HuH-7.5 (cell line): ENCODE data around the gene VWA5B1.
"Not testable (repeated sequence)": the region's sequence is repeated elsewhere in the genome, so short reads cannot be mapped to it uniquely, and the experiment has no call there.

Experiments
- DNase-seq: peaks from one replicate; pipeline ENCODE4 v3.0.0; 2011; ENCODE audit warnings: low spot score

VWA5B1 gene

GRCh38 chr1:20281801-20282200 lies 8.9 kb upstream of the VWA5B1 start:
- DNase-seq, result no peak

DNA sequence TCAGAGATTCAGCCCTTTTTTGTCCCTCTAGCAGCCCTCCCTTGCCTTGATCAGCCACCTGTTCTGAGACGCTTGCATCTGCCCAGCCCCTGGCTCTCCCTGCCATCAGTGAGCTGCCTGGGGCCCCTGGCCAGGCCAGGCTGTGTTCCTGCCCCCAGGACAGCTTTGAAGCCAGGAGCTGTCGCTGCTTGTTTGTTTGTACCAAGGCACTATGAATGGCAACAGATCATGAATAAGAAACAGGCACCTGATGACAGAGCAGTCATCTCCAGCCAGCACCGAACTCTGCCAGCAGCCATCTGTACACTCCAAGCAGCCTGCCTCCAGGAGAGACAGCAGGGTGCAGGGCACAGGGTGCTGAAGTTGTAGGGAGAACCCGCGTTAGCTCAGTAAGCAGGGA lies 8.1 kb upstream of the VWA5B1 start:
- DNase-seq, result no peak

- DNase-seq, result no peak
These were observed 6.6 kb upstream of the VWA5B1 start for GRCh38 chr1:20284046-20284445.

DNA sequence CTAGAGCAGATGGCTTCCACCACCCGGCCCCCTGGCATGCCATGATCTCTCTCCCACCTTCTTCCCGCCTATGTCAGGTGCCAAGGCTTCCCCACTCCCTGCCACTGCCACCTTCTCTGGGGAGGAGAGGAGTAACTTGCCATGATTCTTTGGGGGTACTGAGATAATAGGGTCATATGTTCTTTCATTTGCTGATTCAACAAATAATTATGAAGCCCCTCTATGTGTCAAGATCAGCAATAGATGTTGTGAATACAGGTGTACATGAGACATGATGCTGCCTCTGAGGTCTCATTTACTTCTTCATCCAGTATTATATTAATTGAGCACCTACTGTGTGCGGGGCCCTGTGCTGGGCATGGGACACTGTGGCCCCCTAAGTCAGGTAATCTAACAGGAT lies 6.0 kb upstream of the VWA5B1 start:
- DNase-seq, result no peak

GRCh38 chr1:20285510-20285909 lies 5.2 kb upstream of the VWA5B1 start:
- no peak for DNase-seq

- not testable (repeated sequence) for DNase-seq
These were observed 3.0 kb upstream of the VWA5B1 start for GRCh38 chr1:20287696-20288095.

GRCh38 chr1:20291645-20292084 lies 990 bp downstream of the VWA5B1 start:
- DNase-seq, result no peak

GRCh38 chr1:20298626-20299025 lies 8.0 kb downstream of the VWA5B1 start:
- DNase-seq, result no peak

DNA sequence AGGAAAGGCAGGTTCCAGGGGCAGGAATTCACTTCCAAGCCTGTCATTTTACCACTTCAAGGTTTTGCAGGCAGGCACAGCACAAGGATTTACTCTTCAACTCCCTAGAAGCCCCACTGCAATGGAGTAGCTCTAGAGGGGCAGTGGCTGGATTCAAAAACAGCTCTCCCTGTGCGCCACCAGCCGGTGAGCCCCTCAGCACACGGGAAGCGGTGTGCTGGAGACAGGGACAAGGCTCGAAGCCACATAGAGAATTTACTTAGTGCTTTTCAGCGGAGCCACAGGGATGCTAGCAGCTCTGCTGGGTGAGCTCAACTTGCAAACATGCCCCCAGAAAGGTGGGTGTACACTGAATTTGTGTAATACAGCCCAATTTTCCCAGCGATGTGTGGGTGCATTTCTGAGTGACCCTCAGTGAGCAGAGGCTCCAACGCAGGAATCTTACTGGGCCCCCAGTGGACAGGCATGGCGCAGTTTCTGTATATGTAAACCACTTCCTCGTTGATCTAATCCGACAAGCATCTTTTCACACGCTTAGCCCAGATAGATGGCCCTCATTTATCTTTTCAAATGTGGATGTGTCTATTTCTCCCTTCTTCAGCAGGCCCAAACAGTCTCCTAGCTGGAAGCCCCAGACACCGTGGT lies 10.9 kb downstream of the VWA5B1 start:
- no peak for DNase-seq

DNA sequence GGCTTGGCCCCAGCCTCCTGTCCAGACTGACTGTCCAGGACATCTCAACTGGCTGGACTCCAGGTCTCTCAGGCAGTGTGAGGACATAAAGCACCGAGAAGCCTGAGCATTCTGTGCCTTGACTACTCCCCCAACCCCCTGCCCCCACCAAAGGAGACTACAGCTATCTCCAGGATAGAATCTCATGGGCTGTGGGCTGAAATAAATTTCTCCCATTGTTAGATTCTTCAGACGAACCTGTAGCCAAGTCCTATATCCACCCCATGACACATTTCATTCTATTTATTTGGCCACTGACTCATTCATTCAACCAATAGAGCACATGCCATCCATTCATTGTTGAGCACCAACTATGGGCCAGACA lies 11.4 kb downstream of the VWA5B1 start:
- no peak for DNase-seq

DNA sequence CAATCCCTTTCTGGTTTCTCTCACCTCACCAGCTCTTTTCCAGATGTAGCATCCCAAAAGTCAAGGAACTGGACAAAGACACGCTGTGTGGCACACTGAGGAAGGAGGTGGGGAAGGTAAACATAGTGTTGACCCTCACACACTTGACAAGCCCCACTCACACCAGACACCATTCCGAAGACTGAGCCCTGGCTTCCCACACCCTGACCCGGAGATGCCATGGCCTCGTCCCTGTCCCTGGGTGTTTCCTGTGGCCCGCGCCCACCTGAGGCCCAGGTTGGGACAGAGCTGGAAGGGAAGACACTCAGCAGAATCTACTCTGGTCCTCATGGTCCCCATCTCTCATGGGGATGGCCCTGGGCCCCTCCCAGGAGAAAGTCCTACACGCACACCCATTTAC lies 16.4 kb downstream of the VWA5B1 start:
- DNase-seq, result no peak

DNA sequence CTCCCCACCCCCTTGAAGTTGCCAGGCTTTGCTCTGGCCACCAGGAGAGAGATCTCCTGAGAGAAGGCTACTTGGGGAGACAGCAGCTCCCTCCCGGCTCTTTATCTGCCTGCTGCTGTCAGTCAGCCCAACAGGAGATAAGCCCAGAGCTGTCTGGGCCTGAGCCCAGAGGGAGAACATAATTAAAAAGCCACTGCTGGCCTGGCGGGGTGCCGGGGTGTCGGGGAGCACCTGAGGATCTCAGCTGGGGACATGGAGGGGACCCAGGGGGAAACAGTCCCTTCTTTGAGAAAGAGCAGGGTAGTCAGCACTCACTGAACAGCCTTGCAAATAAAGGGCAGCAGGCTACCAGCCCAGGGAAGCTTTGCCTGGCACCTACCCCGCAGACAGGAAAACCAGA lies 17.9 kb downstream of the VWA5B1 start:
- no peak for DNase-seq

DNA sequence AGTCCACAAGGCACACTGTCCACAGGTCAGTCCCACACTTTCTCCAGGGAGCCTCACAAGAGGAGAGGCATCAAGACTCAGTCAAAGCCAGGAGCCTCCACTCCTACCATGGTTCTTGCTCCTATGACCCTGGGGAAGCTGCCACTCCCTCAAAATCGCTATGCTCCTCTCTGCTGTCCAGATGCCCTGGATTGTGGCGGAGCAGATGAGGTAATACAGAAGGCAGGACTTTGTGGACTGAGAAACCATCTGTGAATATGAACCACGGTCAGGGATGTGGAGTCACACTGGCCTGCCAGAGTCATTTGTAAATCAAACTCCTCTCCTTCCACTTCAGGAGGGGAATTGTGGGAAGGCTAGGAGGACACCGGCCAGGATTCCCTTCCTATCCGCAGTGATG lies 20.6 kb downstream of the VWA5B1 start:
- DNase-seq, result no peak

GRCh38 chr1:20312310-20312709 lies 21.6 kb downstream of the VWA5B1 start:
- DNase-seq, result no peak

GRCh38 chr1:20312818-20313217 lies 22.1 kb downstream of the VWA5B1 start:
- DNase-seq, result no peak

DNA sequence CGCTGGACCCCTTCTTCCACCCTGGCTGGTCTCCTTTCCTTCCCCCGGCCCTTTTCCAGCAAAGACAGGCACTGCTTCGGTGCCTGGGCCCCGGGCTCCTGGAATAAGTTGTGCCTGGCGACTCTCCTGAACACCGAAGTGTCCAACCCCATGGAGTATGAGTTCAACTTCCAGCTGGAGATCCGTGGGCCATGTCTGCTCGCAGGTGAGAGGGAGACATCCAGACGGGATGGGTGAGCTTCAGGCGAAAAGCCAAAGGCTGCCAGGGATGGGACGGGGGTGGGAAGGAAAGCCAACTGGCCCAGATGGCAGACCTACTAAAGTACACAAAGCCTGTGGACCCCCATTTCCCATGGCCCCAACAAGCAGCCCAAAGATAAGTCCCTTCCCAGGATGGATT lies 26.8 kb downstream of the VWA5B1 start:
- no peak for DNase-seq

DNA sequence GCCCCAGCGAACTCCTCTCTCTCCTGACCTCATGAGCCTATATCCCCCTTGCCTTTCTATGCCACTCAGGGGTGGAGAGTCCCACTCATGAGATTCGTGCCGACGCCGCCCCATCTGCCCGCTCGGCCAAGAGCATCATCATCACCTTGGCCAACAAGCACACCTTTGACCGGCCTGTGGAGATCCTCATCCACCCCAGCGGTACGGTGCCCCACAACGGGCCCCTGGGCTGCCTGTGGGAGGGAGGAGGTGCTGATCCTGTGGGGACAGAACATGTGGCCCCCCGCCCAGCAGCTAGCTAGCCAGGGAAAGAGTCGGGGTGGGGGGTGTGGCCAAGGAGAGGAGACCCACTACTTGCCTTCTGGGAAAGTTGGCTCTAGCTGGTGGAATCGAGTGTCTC lies 27.8 kb downstream of the VWA5B1 start:
- no peak for DNase-seq

DNA sequence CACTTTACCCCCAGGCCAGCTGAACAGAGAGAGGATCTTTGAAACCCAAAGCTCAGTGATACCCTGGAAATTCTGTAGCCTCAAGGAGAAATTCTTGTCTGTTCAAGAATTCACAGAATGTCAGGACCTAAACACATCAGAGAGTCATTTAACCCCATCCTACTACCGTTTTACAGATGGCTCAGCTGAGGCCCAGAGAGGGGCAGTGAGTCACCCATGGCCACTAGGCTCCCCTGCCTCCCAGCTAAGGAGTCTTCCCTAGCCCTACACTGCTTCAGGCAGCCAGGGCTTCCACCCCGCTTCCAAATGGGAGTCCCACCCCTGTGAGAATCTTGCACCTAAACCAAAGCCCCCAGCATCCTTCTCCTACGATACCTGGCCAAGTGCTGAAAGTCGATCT lies 28.3 kb downstream of the VWA5B1 start:
- DNase-seq, result no peak

GRCh38 chr1:20319456-20320220 lies 29.0 kb downstream of the VWA5B1 start:
- no peak for DNase-seq

DNA sequence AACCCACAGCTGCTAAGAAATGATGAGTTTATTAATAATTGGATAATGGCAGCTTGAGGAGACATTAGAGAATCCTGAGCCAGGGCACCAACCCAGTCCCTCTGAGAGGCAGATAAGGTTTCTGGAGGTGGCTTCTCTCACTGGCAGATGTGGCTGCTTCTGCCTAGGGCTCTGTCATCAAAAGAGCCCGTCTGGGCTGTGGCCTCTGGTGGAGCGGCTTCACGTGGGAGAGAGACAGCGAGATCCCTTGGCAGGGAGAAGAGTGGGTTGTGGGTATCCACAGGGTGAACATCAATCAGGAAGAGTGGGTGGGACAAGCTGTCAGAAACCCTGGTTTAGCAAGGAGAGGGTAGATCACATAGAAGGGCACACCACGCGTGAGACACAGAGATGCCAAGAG lies 30.0 kb downstream of the VWA5B1 start:
- no peak for DNase-seq

GRCh38 chr1:20321573-20321972 lies 30.9 kb downstream of the VWA5B1 start:
- DNase-seq, result no peak

- no peak for DNase-seq
These were observed 31.6 kb downstream of the VWA5B1 start for GRCh38 chr1:20322081-20322824.
